Cardiac fibroblast (primary cell): ENCODE measurements around the gene ASPSCR1.
A peak's percentile ranks its signal among the peaks of the same experiment; 100 is the strongest.

Experiments used
- DNase-seq, 2 donors: peaks; one replicate each; pipeline versions ENCODE4 v3.0.0 to v3.0.0-alpha.2; 2010; ENCODE audit warnings: low read depth in 2 of 2
- H3K4me3 ChIP-seq, 2 donors: replicated peaks in 1 of 2; 1 replicate in 1 of 2; 2 replicates in 1 of 2; pipeline ENCODE4 v1.5.1; 2011; ENCODE audit warnings: low read depth in 2 of 2, low read length in 2 of 2, mild to moderate bottlenecking in 2 of 2, moderate library complexity in 1 of 2
- CTCF ChIP-seq: IDR thresholded peaks from one replicate; pipeline ENCODE4 v1.5.1; 2011; ENCODE audit warnings: low read depth, mild to moderate bottlenecking, low read length, inconsistent platforms

Gene ASPSCR1

GRCh38 chr17:82006468-82007227 is 29.2 kb downstream of the ASPSCR1 start:
- DNase-seq: peak; percentile 58 to 59
- TF ChIP-seq CTCF: no peak
- no peak overlapping the region for H3K4me3 ChIP-seq

- DNase-seq: no peak
- TF ChIP-seq CTCF: no peak
- H3K4me3 ChIP-seq: no peak overlapping the region
Observed at GRCh38 chr17:82007228-82007494, 29.7 kb downstream of the ASPSCR1 start.

GRCh38 chr17:82007495-82008257 is 30.2 kb downstream of the ASPSCR1 start:
- no peak overlapping the region for H3K4me3 ChIP-seq
- no peak for TF ChIP-seq CTCF
- DNase-seq: no peak

- TF ChIP-seq CTCF: no peak
- no peak overlapping the region for H3K4me3 ChIP-seq
- DNase-seq: no peak
Observed at GRCh38 chr17:82008258-82008940, 31.0 kb downstream of the ASPSCR1 start.

GRCh38 chr17:82008941-82009405 is 31.5 kb downstream of the ASPSCR1 start:
- no peak overlapping the region for H3K4me3 ChIP-seq
- no peak for TF ChIP-seq CTCF
- DNase-seq: no peak

- DNase-seq: no peak
- no peak overlapping the region for H3K4me3 ChIP-seq
- no peak for TF ChIP-seq CTCF
Observed at GRCh38 chr17:82009413-82009812, 32.0 kb downstream of the ASPSCR1 start.
